ENCODE results near the gene GDPD4.

GRCh38 chr11:77236901-77237300 lies 64.6 kb downstream of the GDPD4 start:
- TF ChIP-seq POLR2AphosphoS5 (IDR thresholded peaks at IDR 0.05; ENCODE audit: low read depth, low read length) (no peak), CTCF (IDR thresholded peaks at IDR 0.05 in 2 of 3, conservative IDR thresholded peaks at IDR 0.05 in 1 of 3; ENCODE audit: borderline replicate concordance in 1 of 3, insufficient read depth in 1 of 3, low read depth in 2 of 3, low read length in 2 of 3) (no peak), POLR2A (IDR thresholded peaks at IDR 0.05; ENCODE audit: borderline replicate concordance, extremely low read depth, insufficient read depth, insufficient read length) (no peak), ZNF274 (IDR thresholded peaks at IDR 0.05; ENCODE audit: low read depth, low read length) (no peak), TCF7L2 (IDR thresholded peaks at IDR 0.05; ENCODE audit: borderline replicate concordance, extremely low read depth, insufficient read depth, insufficient read length) (no peak), SP1 (IDR thresholded peaks at IDR 0.05; ENCODE audit: low read depth) (no peak)
